OCI-LY3 (cell line): ENCODE data around the gene GLIS1.

Experiments used
- CTCF ChIP-seq: fragments of 200-600, 300-600 bp; sonication (generic); IDR thresholded peaks from 2 replicates; pipeline ENCODE4 v1.5.1; 2014; ENCODE audit warnings: antibody characterized with exemption, low read length, low read depth
- EZH2phosphoT487 ChIP-seq: fragments of 200-600 bp; shearing (Covaris generic); IDR thresholded peaks from 2 replicates; pipeline ENCODE4 v1.6.1; 2018; ENCODE audit warnings: antibody characterized with exemption, mixed run types, low read depth

GRCh38 chr1:53511323-53511932 lies 227.5 kb downstream of the GLIS1 start:
- no peak for TF ChIP-seq CTCF
- TF ChIP-seq EZH2phosphoT487: no peak
